Endothelial cell of umbilical vein (primary cell): ENCODE results near the gene CHIC2.

Experiments
- EZH2 ChIP-seq: IDR thresholded peaks from 2 replicates; pipeline ENCODE4 v1.6.1; 2012; ENCODE audit warnings: borderline replicate concordance, low read depth, mild to moderate bottlenecking, moderate library complexity, low read length, inconsistent platforms; ENCODE audit not compliant: severe bottlenecking
- FOS ChIP-seq: IDR thresholded peaks from 2 replicates; pipeline ENCODE4 v1.6.1; 2011; ENCODE audit warnings: mild to moderate bottlenecking, low read length, moderate library complexity, borderline replicate concordance; ENCODE audit not compliant: insufficient read depth
- GATA2 ChIP-seq: IDR thresholded peaks from 2 replicates; pipeline ENCODE4 v1.7.0; 2011; ENCODE audit warnings: low read depth, mild to moderate bottlenecking, moderate library complexity, mixed read lengths, low read length; ENCODE audit not compliant: insufficient read length, insufficient read depth
- JUN ChIP-seq: IDR thresholded peaks from 2 replicates; pipeline ENCODE4 v1.6.1; 2011; ENCODE audit warnings: borderline replicate concordance, low read depth; ENCODE audit not compliant: insufficient read length, insufficient read depth
- MYC ChIP-seq: IDR thresholded peaks from one replicate; pipeline ENCODE4 v1.6.1; 2011; ENCODE audit warnings: mild to moderate bottlenecking, low read depth, low read length
- POLR2A ChIP-seq: IDR thresholded peaks from 2 replicates; pipeline ENCODE4 v1.6.1; 2012; ENCODE audit warnings: low read depth, mild to moderate bottlenecking, control low read depth, low read length
- POLR2AphosphoS5 ChIP-seq: IDR thresholded peaks from 2 replicates; pipeline ENCODE4 v1.6.1; 2012; ENCODE audit warnings: low read depth, mild to moderate bottlenecking, control low read depth, low read length, moderate library complexity; ENCODE audit not compliant: insufficient read depth
- TF ChIP-seq, protein P1 (sequence below), 2 donors: IDR thresholded peaks; 1 replicate in 1 of 2; 2 replicates in 1 of 2; pipeline ENCODE4 v1.5.1; 2011; ENCODE audit warnings: low read length in 2 of 2, mild to moderate bottlenecking in 2 of 2, moderate library complexity in 2 of 2, control low read depth in 1 of 2, inconsistent platforms in 1 of 2, low read depth in 1 of 2; ENCODE audit not compliant: insufficient read depth in 1 of 2; ENCODE audit errors: extremely low read depth in 1 of 2
- TF ChIP-seq, protein P2 (sequence below): IDR thresholded peaks from 2 replicates; pipeline ENCODE4 v1.6.1; 2011; ENCODE audit not compliant: insufficient read depth, insufficient read length

DNA sequence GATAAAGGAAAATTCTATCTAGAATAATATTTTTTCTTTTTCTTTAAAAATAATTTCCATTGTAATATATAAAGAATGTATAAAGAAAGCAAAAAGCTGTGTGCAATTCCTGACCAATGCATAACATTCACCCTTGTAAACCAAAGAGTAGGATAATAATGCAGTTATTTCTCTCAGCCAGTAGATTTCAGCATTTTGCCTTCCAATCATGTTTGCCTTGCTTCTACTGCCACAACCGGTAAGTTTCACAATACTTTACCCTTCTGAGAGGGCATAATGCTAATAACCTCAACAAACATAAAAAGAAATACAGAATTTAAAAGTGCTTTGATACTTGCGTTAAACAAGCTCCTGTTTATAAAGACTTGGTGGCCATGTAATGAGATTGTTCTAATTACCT lies 59.9 kb downstream of the CHIC2 start:
- TF ChIP-seq, protein P1, sequence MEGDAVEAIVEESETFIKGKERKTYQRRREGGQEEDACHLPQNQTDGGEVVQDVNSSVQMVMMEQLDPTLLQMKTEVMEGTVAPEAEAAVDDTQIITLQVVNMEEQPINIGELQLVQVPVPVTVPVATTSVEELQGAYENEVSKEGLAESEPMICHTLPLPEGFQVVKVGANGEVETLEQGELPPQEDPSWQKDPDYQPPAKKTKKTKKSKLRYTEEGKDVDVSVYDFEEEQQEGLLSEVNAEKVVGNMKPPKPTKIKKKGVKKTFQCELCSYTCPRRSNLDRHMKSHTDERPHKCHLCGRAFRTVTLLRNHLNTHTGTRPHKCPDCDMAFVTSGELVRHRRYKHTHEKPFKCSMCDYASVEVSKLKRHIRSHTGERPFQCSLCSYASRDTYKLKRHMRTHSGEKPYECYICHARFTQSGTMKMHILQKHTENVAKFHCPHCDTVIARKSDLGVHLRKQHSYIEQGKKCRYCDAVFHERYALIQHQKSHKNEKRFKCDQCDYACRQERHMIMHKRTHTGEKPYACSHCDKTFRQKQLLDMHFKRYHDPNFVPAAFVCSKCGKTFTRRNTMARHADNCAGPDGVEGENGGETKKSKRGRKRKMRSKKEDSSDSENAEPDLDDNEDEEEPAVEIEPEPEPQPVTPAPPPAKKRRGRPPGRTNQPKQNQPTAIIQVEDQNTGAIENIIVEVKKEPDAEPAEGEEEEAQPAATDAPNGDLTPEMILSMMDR (IDR thresholded peaks at IDR 0.05; ENCODE audit: extremely low read depth in 1 of 2, insufficient read depth in 1 of 2, low read depth in 1 of 2, low read length in 2 of 2): no peak
- no peak for TF ChIP-seq POLR2A
- TF ChIP-seq MYC: no peak
- no peak for TF ChIP-seq POLR2AphosphoS5
- TF ChIP-seq EZH2: no peak
- TF ChIP-seq, protein P2, sequence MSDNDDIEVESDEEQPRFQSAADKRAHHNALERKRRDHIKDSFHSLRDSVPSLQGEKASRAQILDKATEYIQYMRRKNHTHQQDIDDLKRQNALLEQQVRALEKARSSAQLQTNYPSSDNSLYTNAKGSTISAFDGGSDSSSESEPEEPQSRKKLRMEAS: no peak
- TF ChIP-seq FOS: no peak
- TF ChIP-seq JUN: no peak
- no peak for TF ChIP-seq GATA2
